Adipocyte (in vitro differentiated cells): ENCODE data around the gene MICU1.
"Not testable (repeated sequence)": the region's sequence is repeated elsewhere in the genome, so short reads cannot be mapped to it uniquely, and the experiment has no call there.

Source experiments
- DNase-seq: peaks from one replicate; pipeline ENCODE4 v3.0.0-alpha.2; 2015; ENCODE audit warnings: low read depth
- H3K27me3 ChIP-seq: replicated peaks from 2 replicates; pipeline ENCODE4 v1.7.0; 2013; ENCODE audit warnings: mild to moderate bottlenecking, low read length, moderate library complexity; ENCODE audit not compliant: control insufficient read depth, insufficient read depth
- H3K36me3 ChIP-seq: 2 replicates; pipeline ENCODE4 v1.7.0; 2013; ENCODE audit warnings: low read length, mild to moderate bottlenecking, moderate library complexity; ENCODE audit not compliant: control insufficient read depth, insufficient read depth, severe bottlenecking
- H3K4me1 ChIP-seq: 2 replicates; pipeline ENCODE4 v1.7.0; 2013; ENCODE audit warnings: mild to moderate bottlenecking, low read length, moderate library complexity; ENCODE audit not compliant: control insufficient read depth, insufficient read depth
- H3K4me3 ChIP-seq: 2 replicates; pipeline ENCODE4 v1.7.0; 2013; ENCODE audit warnings: mild to moderate bottlenecking, low read length, moderate library complexity
- H3K9ac ChIP-seq: 2 replicates; pipeline ENCODE4 v1.7.0; 2013; ENCODE audit warnings: mild to moderate bottlenecking, low read length, moderate library complexity
- H3K9me3 ChIP-seq: 2 replicates; pipeline ENCODE4 v1.7.0; 2013; ENCODE audit warnings: mild to moderate bottlenecking, low read length, moderate library complexity; ENCODE audit not compliant: control insufficient read depth

The MICU1 gene

GRCh38 chr10:72561745-72562166 is 64.1 kb downstream of the MICU1 start:
- peaks cover 41% of the 10 kb centered on the region for H3K4me1 ChIP-seq
- H3K36me3 ChIP-seq = peaks cover 17% of the 10 kb centered on the region
- H3K9ac ChIP-seq = no peak overlapping the region
- no peaks in the 10 kb centered on the region for H3K9me3 ChIP-seq
- H3K27me3 ChIP-seq = no peaks in the 10 kb centered on the region
- DNase-seq = no peak
- H3K4me3 ChIP-seq = no peak overlapping the region

- peak; percentile 70 for DNase-seq
- Histone ChIP-seq H3K4me3 (no peak overlapping the region), H3K27me3 (no peaks in the 10 kb centered on the region), H3K9me3 (no peaks in the 10 kb centered on the region), H3K36me3 (peaks cover 12% of the 10 kb centered on the region), H3K9ac (peak overlapping the region; percentile 6), H3K4me1 (peaks cover 30% of the 10 kb centered on the region)
Observed at GRCh38 chr10:72557362-72557761, 68.5 kb downstream of the MICU1 start.

GRCh38 chr10:72552857-72553256 is 73.0 kb downstream of the MICU1 start:
- Histone ChIP-seq H3K36me3 (peaks cover 32% of the 10 kb centered on the region), H3K9ac (no peak overlapping the region), H3K4me1 (peaks cover 25% of the 10 kb centered on the region), H3K27me3 (no peaks in the 10 kb centered on the region), H3K4me3 (no peak overlapping the region), H3K9me3 (no peaks in the 10 kb centered on the region)
- DNase-seq = peak; percentile 97

GRCh38 chr10:72550239-72550638 is 75.6 kb downstream of the MICU1 start:
- Histone ChIP-seq H3K9me3 (no peaks in the 10 kb centered on the region), H3K27me3 (no peaks in the 10 kb centered on the region), H3K9ac (no peak overlapping the region), H3K4me3 (no peak overlapping the region), H3K36me3 (peaks cover 37% of the 10 kb centered on the region), H3K4me1 (peaks cover 12% of the 10 kb centered on the region)
- DNase-seq = no peak

- Histone ChIP-seq H3K4me3 (no peak overlapping the region), H3K27me3 (no peaks in the 10 kb centered on the region), H3K36me3 (peaks cover 46% of the 10 kb centered on the region), H3K4me1 (no peaks in the 10 kb centered on the region), H3K9ac (no peak overlapping the region), H3K9me3 (peaks cover 19% of the 10 kb centered on the region)
- no peak for DNase-seq
Observed at GRCh38 chr10:72545546-72545945, 80.3 kb downstream of the MICU1 start.

- not testable (repeated sequence) for DNase-seq, H3K4me1 ChIP-seq, H3K27me3 ChIP-seq, H3K9ac ChIP-seq, H3K4me3 ChIP-seq
- Histone ChIP-seq H3K36me3 (peaks cover 30% of the 10 kb centered on the region), H3K9me3 (peaks cover 19% of the 10 kb centered on the region)
Observed at GRCh38 chr10:72543855-72544254, 82.0 kb downstream of the MICU1 start.

GRCh38 chr10:72542396-72542815 is 83.5 kb downstream of the MICU1 start:
- Histone ChIP-seq H3K36me3 (peaks cover 17% of the 10 kb centered on the region), H3K27me3 (no peaks in the 10 kb centered on the region), H3K9ac (no peak overlapping the region), H3K9me3 (peaks cover 19% of the 10 kb centered on the region), H3K4me3 (no peak overlapping the region), H3K4me1 (no peaks in the 10 kb centered on the region)
- DNase-seq = no peak

- no peak for DNase-seq
- H3K9me3 ChIP-seq = peaks cover 19% of the 10 kb centered on the region
Observed at GRCh38 chr10:72541337-72541736, 84.5 kb downstream of the MICU1 start.

GRCh38 chr10:72540193-72540807 is 85.6 kb downstream of the MICU1 start:
- Histone ChIP-seq H3K36me3 (peaks cover 17% of the 10 kb centered on the region), H3K4me3 (no peak overlapping the region), H3K9me3 (peaks cover 19% of the 10 kb centered on the region), H3K4me1 (no peaks in the 10 kb centered on the region), H3K9ac (no peak overlapping the region), H3K27me3 (no peaks in the 10 kb centered on the region)
- DNase-seq = no peak

More at GRCh38 chr10:72541337-72541736, 84.5 kb downstream of the MICU1 start:
- Histone ChIP-seq H3K4me3 (peak overlapping the region; percentile 5), H3K36me3 (peaks cover 17% of the 10 kb centered on the region), H3K27me3 (no peaks in the 10 kb centered on the region), H3K9ac (no peak overlapping the region), H3K4me1 (no peaks in the 10 kb centered on the region)

GRCh38 chr10:72539137-72539536 is 86.7 kb downstream of the MICU1 start:
- Histone ChIP-seq H3K4me1 (no peaks in the 10 kb centered on the region), H3K9me3 (peaks cover 19% of the 10 kb centered on the region), H3K9ac (no peak overlapping the region), H3K4me3 (no peak overlapping the region), H3K36me3 (peaks cover 17% of the 10 kb centered on the region), H3K27me3 (no peaks in the 10 kb centered on the region)
- DNase-seq = no peak

- H3K4me3 ChIP-seq = no peak overlapping the region
- peak; percentile 42 for DNase-seq
Observed at GRCh38 chr10:72525689-72526088, 100.2 kb downstream of the MICU1 start.

GRCh38 chr10:72525277-72525676 is 100.6 kb downstream of the MICU1 start:
- no peak overlapping the region for H3K9ac ChIP-seq
- H3K36me3 ChIP-seq = peaks cover 3% of the 10 kb centered on the region
- H3K4me3 ChIP-seq = no peak overlapping the region
- peaks cover 16% of the 10 kb centered on the region for H3K4me1 ChIP-seq
- peak; percentile 65 for DNase-seq
- H3K27me3 ChIP-seq = no peaks in the 10 kb centered on the region
- H3K9me3 ChIP-seq = no peaks in the 10 kb centered on the region

More at GRCh38 chr10:72525689-72526088, 100.2 kb downstream of the MICU1 start:
- no peaks in the 10 kb centered on the region for H3K27me3 ChIP-seq
- peaks cover 3% of the 10 kb centered on the region for H3K36me3 ChIP-seq
- no peaks in the 10 kb centered on the region for H3K9me3 ChIP-seq
- peaks cover 16% of the 10 kb centered on the region for H3K4me1 ChIP-seq
- no peak overlapping the region for H3K9ac ChIP-seq
